ENCODE results near the gene BTN3A1. TPM values are rescaled to one million over a fixed set of nuclear protein-coding genes. Genes with fewer than 3 reads are reported as not detected.
"Not testable (repeated sequence)": the region's sequence is repeated elsewhere in the genome, so short reads cannot be mapped to it uniquely, and the experiment has no call there.

Gene BTN3A1
- total RNA-seq, 1 donor: 25.3 TPM

- no peaks in the 10 kb centered on the region for H3K27me3 ChIP-seq (ENCODE audit: insufficient read depth, low read length)
- no peak overlapping the region for H3K27ac ChIP-seq (ENCODE audit: low read depth, low read length)
- H2AFZ ChIP-seq (ENCODE audit: low read length): no peak overlapping the region
- H3K4me3 ChIP-seq (ENCODE audit: insufficient read depth, low read length): no peak overlapping the region
- no peaks in the 10 kb centered on the region for H4K20me1 ChIP-seq (ENCODE audit: insufficient read depth, low read length)
- H3K4me2 ChIP-seq (ENCODE audit: insufficient read depth, low read length): no peak overlapping the region
- H3K36me3 ChIP-seq (ENCODE audit: insufficient read depth, low read length): peaks cover 12% of the 10 kb centered on the region
- H3K79me2 ChIP-seq (ENCODE audit: insufficient read depth, low read length): no peaks in the 10 kb centered on the region
- TF ChIP-seq CTCF (IDR thresholded peaks at IDR 0.05; ENCODE audit: extremely low read depth, low read depth, low read length): no peak
- no peak for DNase-seq (ENCODE audit: insufficient read length, low spot score, missing footprints)
- no peaks in the 10 kb centered on the region for H3K9me3 ChIP-seq (ENCODE audit: low read depth, low read length)
- no peaks in the 10 kb centered on the region for H3K4me1 ChIP-seq (ENCODE audit: insufficient read depth, low read length)
Observed at GRCh38 chr6:26372308-26373144, 29.5 kb upstream of the BTN3A1 start.

DNA sequence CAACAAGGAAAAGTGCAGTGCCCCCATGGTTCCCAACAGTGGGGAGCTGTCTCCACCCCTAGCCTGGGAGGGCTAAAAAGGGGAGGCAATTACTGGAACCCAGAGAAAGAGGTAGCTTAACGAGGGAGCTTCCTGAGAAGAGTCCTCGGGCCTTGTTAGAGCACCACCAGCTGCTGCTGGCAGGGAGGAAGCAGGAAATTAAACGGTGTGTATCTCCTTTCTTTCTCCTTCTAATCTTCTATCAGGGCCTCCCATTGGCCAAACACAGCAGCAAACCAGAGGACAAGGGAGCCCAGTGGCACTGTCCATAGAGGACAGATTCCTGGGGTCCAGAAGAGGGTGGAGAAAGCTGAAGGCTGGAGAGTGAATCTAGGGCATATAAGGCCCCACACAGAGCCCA lies 26.8 kb upstream of the BTN3A1 start:
- no peak overlapping the region for H2AFZ ChIP-seq (ENCODE audit: low read length)
- H3K4me3 ChIP-seq (ENCODE audit: insufficient read depth, low read length): no peak overlapping the region
- peaks cover 7% of the 10 kb centered on the region for H3K36me3 ChIP-seq (ENCODE audit: insufficient read depth, low read length)
- no peak overlapping the region for H3K27ac ChIP-seq (ENCODE audit: low read depth, low read length)
- no peaks in the 10 kb centered on the region for H4K20me1 ChIP-seq (ENCODE audit: insufficient read depth, low read length)
- no peaks in the 10 kb centered on the region for H3K4me1 ChIP-seq (ENCODE audit: insufficient read depth, low read length)
- H3K4me2 ChIP-seq (ENCODE audit: insufficient read depth, low read length): no peak overlapping the region
- H3K79me2 ChIP-seq (ENCODE audit: insufficient read depth, low read length): no peaks in the 10 kb centered on the region
- H3K9me3 ChIP-seq (ENCODE audit: low read depth, low read length): no peaks in the 10 kb centered on the region
- DNase-seq (ENCODE audit: insufficient read length, low spot score, missing footprints): no peak
- H3K27me3 ChIP-seq (ENCODE audit: insufficient read depth, low read length): no peaks in the 10 kb centered on the region
- no peak for TF ChIP-seq CTCF (IDR thresholded peaks at IDR 0.05; ENCODE audit: extremely low read depth, low read depth, low read length)

GRCh38 chr6:26377719-26378118 lies 24.4 kb upstream of the BTN3A1 start:
- TF ChIP-seq CTCF (IDR thresholded peaks at IDR 0.05; ENCODE audit: extremely low read depth, low read depth, low read length): no peak
- H3K27ac ChIP-seq (ENCODE audit: low read depth, low read length): no peak overlapping the region
- H3K4me2 ChIP-seq (ENCODE audit: insufficient read depth, low read length): no peak overlapping the region
- no peak for DNase-seq (ENCODE audit: insufficient read length, low spot score, missing footprints)
- no peaks in the 10 kb centered on the region for H3K9me3 ChIP-seq (ENCODE audit: low read depth, low read length)
- H3K4me3 ChIP-seq (ENCODE audit: insufficient read depth, low read length): no peak overlapping the region
- no peaks in the 10 kb centered on the region for H4K20me1 ChIP-seq (ENCODE audit: insufficient read depth, low read length)
- H3K27me3 ChIP-seq (ENCODE audit: insufficient read depth, low read length): no peaks in the 10 kb centered on the region
- no peaks in the 10 kb centered on the region for H3K4me1 ChIP-seq (ENCODE audit: insufficient read depth, low read length)
- H2AFZ ChIP-seq (ENCODE audit: low read length): no peak overlapping the region
- no peaks in the 10 kb centered on the region for H3K79me2 ChIP-seq (ENCODE audit: insufficient read depth, low read length)
- peaks cover 7% of the 10 kb centered on the region for H3K36me3 ChIP-seq (ENCODE audit: insufficient read depth, low read length)

- not testable (repeated sequence) for H3K36me3 ChIP-seq (ENCODE audit: insufficient read depth, low read length); H3K4me2 ChIP-seq (ENCODE audit: insufficient read depth, low read length); H3K27ac ChIP-seq (ENCODE audit: low read depth, low read length); H3K4me1 ChIP-seq (ENCODE audit: insufficient read depth, low read length); H3K27me3 ChIP-seq (ENCODE audit: insufficient read depth, low read length); H3K79me2 ChIP-seq (ENCODE audit: insufficient read depth, low read length); DNase-seq (ENCODE audit: insufficient read length, low spot score, missing footprints); H3K4me3 ChIP-seq (ENCODE audit: insufficient read depth, low read length); H3K9me3 ChIP-seq (ENCODE audit: low read depth, low read length); H2AFZ ChIP-seq (ENCODE audit: low read length); H4K20me1 ChIP-seq (ENCODE audit: insufficient read depth, low read length)
Observed at GRCh38 chr6:26378143-26378542, 23.9 kb upstream of the BTN3A1 start.

Measured in osteoblast (primary cell).